K562 (cell line): ENCODE data around the gene MRI1.

Experiments used
- CTCF ChIP-seq, 3 experiments: IDR thresholded peaks in 2 of 3; conservative IDR thresholded peaks in 1 of 3; 2 replicates each; pipeline ENCODE4 v1.5.1; 2011 to 2012; ENCODE audit warnings: low read length in 3 of 3, mild to moderate bottlenecking in 3 of 3, control low read depth in 2 of 3, improper control_type of control experiment in 1 of 3, inconsistent platforms in 1 of 3, low read depth in 1 of 3, mixed read lengths in 1 of 3, moderate library complexity in 1 of 3; ENCODE audit not compliant: insufficient read depth in 2 of 3
- GTF2F1 ChIP-seq: IDR thresholded peaks from 2 replicates; pipeline ENCODE4 v1.6.1; 2011; ENCODE audit warnings: low read depth, low read length, improper control_type of control experiment
- KDM1A ChIP-seq, 2 experiments: fragments of 450-650 bp; IDR thresholded peaks; 2 replicates each; pipeline ENCODE4 v1.6.1; 2016; ENCODE audit warnings: mild to moderate bottlenecking in 2 of 2
- PTBP1 ChIP-seq: fragments of 200-400 bp; formaldehyde crosslinking; IDR thresholded peaks from 2 replicates; pipeline ENCODE4 v1.6.1; 2017; ENCODE audit warnings: low read depth, low read length
- PTRF ChIP-seq: fragments of 450-650 bp; IDR thresholded peaks from 2 replicates; pipeline ENCODE4 v1.6.1; 2016; ENCODE audit warnings: mild to moderate bottlenecking, missing genetic modification characterization, missing compliant biosample characterization
- ZNF121 ChIP-seq: sonication (generic); formaldehyde crosslinking; conservative IDR thresholded peaks from 2 replicates; pipeline ENCODE4 v1.8.0; 2022; ENCODE audit warnings: missing genetic modification reagents

DNA sequence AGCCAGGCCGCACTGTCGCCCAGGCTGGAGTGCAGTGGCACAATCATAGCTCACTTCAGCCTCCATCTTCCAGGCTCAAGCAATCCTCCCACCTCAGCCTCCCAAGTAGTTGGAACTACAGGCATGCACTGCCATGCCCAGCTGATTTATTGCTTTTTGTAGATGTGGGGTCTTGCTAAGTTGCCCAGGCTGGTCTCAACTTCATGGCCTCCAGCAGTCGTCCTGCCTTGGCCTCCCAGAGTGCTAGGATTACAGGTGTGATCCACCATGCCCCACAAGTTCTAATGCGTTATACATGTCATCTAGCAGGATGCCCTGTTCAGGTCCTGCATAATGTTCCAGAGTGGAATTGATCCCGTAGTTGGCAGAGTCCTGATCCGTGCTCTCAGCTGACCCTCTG lies 14.5 kb downstream of the MRI1 start:
- no peak for TF ChIP-seq PTBP1
- peak; percentile 98 for TF ChIP-seq ZNF121 (CRISPR knock-in tag)
- no peak for TF ChIP-seq GTF2F1
- no peak for TF ChIP-seq KDM1A (IDR thresholded peaks at IDR 0.05)
- TF ChIP-seq PTRF (tag): no peak
- no peak for TF ChIP-seq CTCF (IDR thresholded peaks at IDR 0.05 in 2 of 3, conservative IDR thresholded peaks at IDR 0.05 in 1 of 3; ENCODE audit: insufficient read depth in 2 of 3, low read depth in 1 of 3, low read length in 3 of 3)
